ENCODE data around the gene ST6GAL2. TPM values are rescaled to one million over a fixed set of nuclear protein-coding genes. Genes with fewer than 3 reads are reported as not detected.
A peak's percentile ranks its signal among the peaks of the same experiment; 100 is the strongest.

ST6GAL2 gene
- total and polyA plus RNA-seq, 9 of the 15 experiments (the other 6 are each of a cell fraction or from before 2014, with no cell fraction given), result not detected

DNA sequence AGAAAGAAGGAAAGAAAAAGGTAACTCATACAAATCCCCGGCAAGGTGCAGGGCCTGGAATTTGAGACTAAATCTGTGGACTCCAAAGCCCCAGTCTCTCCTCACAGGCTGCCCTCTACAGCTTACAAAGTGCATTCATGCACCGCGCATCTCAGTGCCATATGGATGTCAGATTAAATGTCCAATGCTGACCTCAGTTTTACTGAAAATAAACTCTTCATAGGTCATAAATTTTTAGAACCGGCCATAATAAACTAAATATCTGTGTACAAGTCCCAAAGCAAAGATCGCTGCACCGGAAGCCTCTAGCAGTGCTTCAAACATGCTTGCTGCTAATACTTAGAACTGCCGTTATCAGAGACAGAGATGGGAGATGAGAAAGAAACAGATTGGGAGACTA lies 17.7 kb downstream of the ST6GAL2 start:
- peak; percentile 59 for FAIRE-seq
- H3K27me3 ChIP-seq (ENCODE audit: control insufficient read depth in 2 of 2, insufficient read depth in 2 of 2, low read length in 2 of 2), result no peaks in the 10 kb centered on the region
- peak; percentile 71 for ATAC-seq
- H3K9me1 ChIP-seq (ENCODE audit: control insufficient read depth, insufficient read depth, low read length), result no peaks in the 10 kb centered on the region
- DNase-seq (ENCODE audit: extremely low read depth in 1 of 4, low spot score in 3 of 4), result peak; percentile 10 to 21 (median 16)
- WGBS (ENCODE audit: insufficient coverage, low coverage, missing lambda C conversion rate), result 7% methylated on average over 7 of the region's 7 CpGs
- CTCF ChIA-PET (ENCODE audit: low intra/inter-chr PET ratio), result no interaction called here
- no peaks in the 10 kb centered on the region for H4K20me1 ChIP-seq (replicated peaks; ENCODE audit: control insufficient read depth, insufficient read depth, low read length)
- no peak overlapping the region for H3K27ac ChIP-seq (ENCODE audit: extremely low read depth, low read depth, low read length)
- TF ChIP-seq, protein P1, sequence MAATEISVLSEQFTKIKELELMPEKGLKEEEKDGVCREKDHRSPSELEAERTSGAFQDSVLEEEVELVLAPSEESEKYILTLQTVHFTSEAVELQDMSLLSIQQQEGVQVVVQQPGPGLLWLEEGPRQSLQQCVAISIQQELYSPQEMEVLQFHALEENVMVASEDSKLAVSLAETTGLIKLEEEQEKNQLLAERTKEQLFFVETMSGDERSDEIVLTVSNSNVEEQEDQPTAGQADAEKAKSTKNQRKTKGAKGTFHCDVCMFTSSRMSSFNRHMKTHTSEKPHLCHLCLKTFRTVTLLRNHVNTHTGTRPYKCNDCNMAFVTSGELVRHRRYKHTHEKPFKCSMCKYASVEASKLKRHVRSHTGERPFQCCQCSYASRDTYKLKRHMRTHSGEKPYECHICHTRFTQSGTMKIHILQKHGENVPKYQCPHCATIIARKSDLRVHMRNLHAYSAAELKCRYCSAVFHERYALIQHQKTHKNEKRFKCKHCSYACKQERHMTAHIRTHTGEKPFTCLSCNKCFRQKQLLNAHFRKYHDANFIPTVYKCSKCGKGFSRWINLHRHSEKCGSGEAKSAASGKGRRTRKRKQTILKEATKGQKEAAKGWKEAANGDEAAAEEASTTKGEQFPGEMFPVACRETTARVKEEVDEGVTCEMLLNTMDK (IDR thresholded peaks at IDR 0.05; ENCODE audit: borderline replicate concordance, insufficient read depth, low read depth, low read length, poor library complexity, severe bottlenecking), result peak; percentile 68
- TF ChIP-seq TCF7L2 (IDR thresholded peaks at IDR 0.05; ENCODE audit: low read depth, low read length), result no peak
- TF ChIP-seq, protein P2, sequence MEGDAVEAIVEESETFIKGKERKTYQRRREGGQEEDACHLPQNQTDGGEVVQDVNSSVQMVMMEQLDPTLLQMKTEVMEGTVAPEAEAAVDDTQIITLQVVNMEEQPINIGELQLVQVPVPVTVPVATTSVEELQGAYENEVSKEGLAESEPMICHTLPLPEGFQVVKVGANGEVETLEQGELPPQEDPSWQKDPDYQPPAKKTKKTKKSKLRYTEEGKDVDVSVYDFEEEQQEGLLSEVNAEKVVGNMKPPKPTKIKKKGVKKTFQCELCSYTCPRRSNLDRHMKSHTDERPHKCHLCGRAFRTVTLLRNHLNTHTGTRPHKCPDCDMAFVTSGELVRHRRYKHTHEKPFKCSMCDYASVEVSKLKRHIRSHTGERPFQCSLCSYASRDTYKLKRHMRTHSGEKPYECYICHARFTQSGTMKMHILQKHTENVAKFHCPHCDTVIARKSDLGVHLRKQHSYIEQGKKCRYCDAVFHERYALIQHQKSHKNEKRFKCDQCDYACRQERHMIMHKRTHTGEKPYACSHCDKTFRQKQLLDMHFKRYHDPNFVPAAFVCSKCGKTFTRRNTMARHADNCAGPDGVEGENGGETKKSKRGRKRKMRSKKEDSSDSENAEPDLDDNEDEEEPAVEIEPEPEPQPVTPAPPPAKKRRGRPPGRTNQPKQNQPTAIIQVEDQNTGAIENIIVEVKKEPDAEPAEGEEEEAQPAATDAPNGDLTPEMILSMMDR (IDR thresholded peaks at IDR 0.05 in 2 of 3, conservative IDR thresholded peaks at IDR 0.05 in 1 of 3; ENCODE audit: insufficient read depth in 2 of 3, low read depth in 1 of 3, low read length in 3 of 3), result peak; percentile 31 to 44 (median 38); a peak in 5 of 6 replicates
- H3K4me2 ChIP-seq (ENCODE audit: insufficient read depth, low read length), result no peak overlapping the region
- in situ Hi-C loops (cut with MboI), result no loop called here
- no peak overlapping the region for H3K4me3 ChIP-seq
- intact Hi-C loops (cut with micrococcal nuclease), result no loop called here
- no peak overlapping the region for H3K9ac ChIP-seq (ENCODE audit: insufficient read depth in 1 of 2, low read depth in 2 of 2, low read length in 2 of 2)
- no TSS peak for BruUV-seq (replicated peaks)
- POLR2A ChIA-PET, result interaction anchor here (2.0 kb wide), 1 partner anchor 13 kb away, joined by 4 read pairs; no protein-coding TSS in a partner anchor
- H3K9me3 ChIP-seq (replicated peaks; ENCODE audit: control insufficient read depth, insufficient read depth, low read depth, low read length), result no peaks in the 10 kb centered on the region
- H3K36me3 ChIP-seq (ENCODE audit: control insufficient read depth, insufficient read depth, low read length), result no peaks in the 10 kb centered on the region
- H3K79me2 ChIP-seq (ENCODE audit: control insufficient read depth, insufficient read depth, low read length), result no peaks in the 10 kb centered on the region
- no peak overlapping the region for H2AFZ ChIP-seq (ENCODE audit: low read depth, low read length)
- no peaks in the 10 kb centered on the region for H3K4me1 ChIP-seq (replicated peaks in 1 of 2; ENCODE audit: control insufficient read depth in 2 of 2, insufficient read depth in 2 of 2, low read length in 2 of 2)
